Endothelial cell of hepatic sinusoid (primary cell): Measurements from ENCODE around the gene PDHA2.
"Not testable (repeated sequence)": the region's sequence is repeated elsewhere in the genome, so short reads cannot be mapped to it uniquely, and the experiment has no call there.

Source experiments
- in situ Hi-C: cut with HindIII; loops from 2 replicates; pipeline ENCODE4 v1.10.0; 2017; ENCODE audit warnings: low sequenced_read_pairs

Gene PDHA2

DNA sequence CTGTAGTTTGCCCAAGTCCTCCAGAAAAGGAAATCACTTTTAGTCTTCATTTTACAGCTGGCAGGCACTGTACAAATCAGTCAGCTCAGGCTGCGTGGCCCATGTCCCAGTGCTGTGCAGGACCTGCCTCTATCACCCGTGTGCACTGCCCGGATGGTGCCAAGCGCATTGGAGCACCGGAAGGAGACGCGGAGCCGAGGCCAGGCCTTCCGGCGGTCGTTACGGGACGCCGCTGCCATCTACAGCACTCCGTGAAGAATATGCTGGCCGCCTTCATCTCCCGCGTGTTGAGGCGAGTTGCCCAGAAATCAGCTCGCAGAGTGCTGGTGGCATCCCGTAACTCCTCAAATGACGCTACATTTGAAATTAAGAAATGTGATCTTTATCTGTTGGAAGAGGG is at the start of gene PDHA2:
Gene PDHA2 (plus strand): TSS at position 203 of the 400 bp plus-strand sequence. CDS start 58 bp downstream, at position 261.
- in situ Hi-C loops, result loop anchor here (10.0 kb wide), 1 partner anchor 55 kb away; no protein-coding TSS in a partner anchor

DNA sequence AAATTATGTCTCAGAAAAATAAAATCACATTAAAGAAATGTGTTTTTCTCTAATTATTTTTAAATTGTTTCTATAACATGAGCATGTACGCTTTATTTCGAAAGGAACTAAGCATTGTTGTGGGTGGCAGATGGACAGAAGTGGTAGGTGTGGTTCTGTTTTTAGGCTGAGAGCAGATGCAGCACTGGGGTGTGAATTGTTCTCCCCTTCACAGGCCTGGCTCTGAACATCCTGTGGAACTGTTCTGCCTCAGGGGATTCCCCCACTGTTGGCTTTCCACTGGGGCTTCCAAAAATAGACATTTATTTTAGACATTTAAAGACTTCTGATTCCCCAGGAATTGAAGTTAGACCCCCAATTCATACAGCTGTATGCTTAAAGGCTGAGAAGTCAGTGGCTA is 41.9 kb upstream of the PDHA2 start:
- in situ Hi-C loops, result no loop called here

DNA sequence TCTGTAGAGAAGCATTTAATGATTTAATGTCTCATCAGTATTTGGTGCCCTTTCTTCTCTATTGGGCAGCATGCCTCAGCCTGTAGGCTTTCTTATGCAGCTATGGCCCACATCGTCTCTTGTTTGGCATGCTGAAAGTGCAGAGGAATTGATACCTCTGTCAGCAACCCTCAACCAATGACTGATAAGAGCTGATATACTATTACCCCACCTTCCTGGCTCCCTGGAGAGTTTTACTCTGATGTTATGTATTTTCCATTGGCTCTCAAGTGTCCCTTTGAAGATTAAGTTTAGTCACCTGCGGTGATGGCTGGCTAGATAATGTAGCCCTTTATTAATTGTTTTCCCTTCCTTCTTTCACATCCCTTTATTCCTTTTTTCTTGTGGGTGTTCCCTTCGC is 41.2 kb upstream of the PDHA2 start:
- in situ Hi-C loops, result no loop called here

DNA sequence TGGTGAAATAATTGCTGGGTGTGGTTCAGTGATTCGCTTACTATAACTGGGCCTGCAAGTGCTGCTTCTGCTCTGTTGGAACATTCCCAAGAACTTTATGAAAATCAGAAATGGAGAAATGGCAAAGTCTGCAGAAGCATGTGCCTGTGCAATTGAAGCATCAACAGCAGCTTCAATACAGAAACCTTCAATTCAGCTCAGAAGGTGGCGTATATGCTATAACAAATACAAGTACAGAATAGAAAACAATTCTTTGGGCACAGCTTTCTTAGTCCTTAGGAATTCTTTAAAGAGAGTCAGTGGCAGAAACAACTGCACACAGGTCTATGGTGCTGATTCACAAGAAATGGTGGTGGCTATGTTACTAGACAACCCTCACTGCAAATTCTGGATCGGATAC is 18.0 kb upstream of the PDHA2 start:
- in situ Hi-C loops, result no loop called here

DNA sequence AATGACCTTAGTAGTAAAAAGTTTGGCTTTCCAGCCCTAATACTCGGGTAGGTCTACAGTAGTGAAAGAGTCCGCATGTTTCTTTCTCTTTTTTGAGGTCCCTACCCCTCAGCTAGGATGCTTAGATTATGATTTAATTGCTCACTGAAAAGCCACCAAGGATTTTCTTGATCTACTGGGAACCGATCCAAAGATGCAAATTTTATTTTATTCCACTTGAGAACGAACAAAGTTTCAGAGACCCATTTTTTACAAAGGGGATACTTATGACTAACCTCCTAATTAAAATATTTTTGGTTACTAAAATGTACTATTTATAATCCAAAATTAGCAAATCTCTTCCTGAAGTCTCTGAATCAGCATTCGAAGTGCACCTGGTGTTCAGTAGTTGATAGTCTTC is 14.3 kb upstream of the PDHA2 start:
- in situ Hi-C loops, result no loop called here

DNA sequence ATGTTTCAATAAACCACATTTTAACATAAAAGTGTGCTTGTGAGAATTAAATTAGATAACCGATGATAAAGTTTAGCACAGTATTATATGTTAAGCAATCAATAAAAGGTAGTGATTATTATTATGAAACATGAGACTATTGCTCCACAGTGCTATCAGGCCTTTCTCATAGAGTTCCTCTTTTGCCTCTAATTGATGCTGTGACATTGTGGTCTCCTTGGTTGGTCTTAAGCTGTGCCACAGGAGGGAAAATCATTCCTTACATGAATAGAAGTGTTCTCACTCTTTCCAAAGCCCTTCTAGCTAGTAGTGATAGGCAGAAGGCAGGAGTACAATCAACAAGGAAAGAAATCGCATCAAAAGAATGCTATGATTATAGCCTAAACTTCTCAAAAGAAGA is 9.2 kb upstream of the PDHA2 start:
- in situ Hi-C loops, result loop anchor here (10.0 kb wide), 1 partner anchor 64 kb away; no protein-coding TSS in a partner anchor

DNA sequence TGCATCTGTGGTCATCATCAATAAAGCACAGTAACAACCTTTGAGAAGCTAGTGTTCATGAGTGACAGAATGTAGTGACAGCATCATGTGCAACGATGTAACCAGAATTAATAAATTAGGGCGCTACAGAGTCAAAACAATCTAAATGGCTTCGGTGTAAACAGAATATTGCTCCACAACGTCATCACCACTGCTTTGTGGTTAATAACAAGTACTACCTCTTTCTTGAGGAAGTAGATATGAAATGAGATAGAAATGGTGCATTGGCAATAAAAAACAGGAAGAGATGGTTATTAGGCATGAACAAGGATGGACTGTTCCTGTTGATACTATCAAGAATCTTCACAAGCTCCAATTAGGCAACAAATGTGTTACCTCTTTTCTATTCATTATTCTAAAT is 8.7 kb upstream of the PDHA2 start:
- in situ Hi-C loops, result loop anchor here (10.0 kb wide), 1 partner anchor 64 kb away; no protein-coding TSS in a partner anchor

DNA sequence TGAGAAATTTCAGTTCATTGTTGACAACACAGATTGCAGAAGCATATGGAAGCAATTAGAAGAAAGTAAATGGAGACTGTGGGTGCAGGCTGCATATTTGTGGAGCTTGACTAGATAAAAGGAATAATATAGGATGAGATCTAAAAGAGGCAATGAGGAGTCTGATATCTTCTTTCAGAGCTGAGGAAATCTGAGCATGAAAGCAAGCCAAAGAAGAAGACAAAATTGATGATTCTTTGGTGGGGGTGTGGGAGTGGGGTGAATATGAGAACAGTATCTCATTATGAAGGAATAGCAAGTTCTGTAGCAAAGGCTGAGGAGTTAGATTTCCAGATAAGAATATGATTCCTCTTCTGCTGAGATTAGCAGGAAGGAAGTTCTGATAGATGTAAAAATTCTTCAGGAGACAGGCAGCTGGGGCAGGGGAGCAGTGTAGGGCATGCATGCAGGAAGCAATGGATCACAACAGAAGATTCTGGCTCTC is 6.1 kb upstream of the PDHA2 start:
- in situ Hi-C loops, result loop anchor here (10.0 kb wide), 1 partner anchor 61 kb away; no protein-coding TSS in a partner anchor

DNA sequence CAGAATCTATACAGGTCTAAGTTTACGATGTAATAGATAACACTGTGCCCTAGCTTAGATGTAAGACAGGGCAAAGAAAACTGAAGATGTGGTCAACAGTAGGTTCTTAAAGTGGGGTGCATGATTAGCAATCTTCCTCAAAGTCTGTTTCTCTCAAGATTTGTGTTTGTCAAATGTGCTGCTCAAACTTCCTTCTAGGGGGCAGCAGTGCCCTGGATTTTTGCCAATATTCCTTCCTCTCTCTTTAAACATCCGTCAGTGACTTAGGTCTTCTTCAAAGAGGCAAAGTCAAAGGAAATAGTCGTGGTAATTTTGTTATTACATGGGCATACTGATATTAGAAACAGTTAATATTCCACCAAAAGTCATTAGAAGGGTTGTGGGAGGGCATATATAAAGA is 4.2 kb upstream of the PDHA2 start:
- in situ Hi-C loops, result loop anchor here (10.0 kb wide), 1 partner anchor 59 kb away; no protein-coding TSS in a partner anchor

DNA sequence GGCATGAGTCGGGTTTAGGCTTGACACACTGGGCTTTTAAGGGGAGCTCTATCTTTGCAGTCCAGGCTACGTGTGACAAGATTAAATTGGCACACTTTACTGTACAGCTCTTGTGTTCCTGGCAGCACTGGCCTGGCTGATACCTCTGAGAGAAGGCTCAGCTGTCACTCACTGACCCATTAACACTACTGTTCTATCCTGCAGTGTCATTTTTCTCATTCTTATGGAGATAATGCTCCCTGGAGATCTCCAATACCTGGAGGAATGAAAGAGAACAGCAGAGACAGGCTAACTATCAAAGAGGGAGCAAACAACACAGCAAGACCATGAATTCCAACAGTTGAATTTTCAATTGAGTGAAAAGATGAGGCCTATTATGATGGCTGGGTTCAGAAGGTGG is 1.7 kb upstream of the PDHA2 start:
- in situ Hi-C loops, result loop anchor here (10.0 kb wide), 1 partner anchor 57 kb away; no protein-coding TSS in a partner anchor

DNA sequence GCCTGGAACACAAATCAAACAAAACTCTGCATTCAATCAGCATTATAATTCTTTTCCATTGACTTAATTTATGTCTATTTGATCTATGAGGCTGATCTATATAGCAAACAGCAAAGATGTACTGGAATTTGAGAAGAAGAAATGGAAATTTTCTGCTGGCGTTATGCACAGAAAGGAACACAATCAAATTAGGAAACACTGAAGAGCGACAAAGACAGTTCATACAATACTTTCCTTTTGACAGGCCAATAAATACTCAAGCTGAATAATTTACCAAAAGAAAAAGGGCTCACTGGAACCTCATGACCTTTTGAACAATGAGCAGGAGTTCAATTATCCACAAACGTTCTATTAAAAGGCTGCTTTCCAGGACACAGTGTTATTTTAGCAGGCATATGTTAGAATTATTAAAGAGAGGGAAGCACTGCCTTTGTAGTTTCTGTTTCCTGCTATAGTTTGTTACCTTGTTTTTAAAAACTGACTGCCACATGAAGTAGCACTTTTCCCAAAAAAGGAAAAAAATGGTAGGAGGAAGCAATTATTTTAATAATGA is 8.1 kb downstream of the PDHA2 start:
- in situ Hi-C loops, result no loop called here

DNA sequence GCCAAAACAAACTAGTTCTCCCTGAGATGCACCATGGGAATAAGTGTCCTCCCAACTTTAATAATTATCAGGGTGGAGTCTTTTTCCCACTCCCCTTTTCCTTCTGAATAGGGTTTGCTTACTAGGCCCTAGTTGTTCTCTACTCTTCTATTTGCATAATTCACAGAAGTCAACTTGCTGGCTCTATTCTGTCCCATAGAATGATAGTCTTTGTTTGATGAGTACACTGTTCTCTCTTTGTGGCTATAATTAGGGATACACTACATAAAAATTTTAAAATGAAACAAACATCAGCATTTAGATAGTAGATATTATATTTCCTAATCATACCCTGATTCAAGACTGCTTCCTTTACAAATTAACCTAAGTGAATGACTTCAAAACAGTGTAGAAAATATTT is 10.3 kb downstream of the PDHA2 start:
- in situ Hi-C loops, result no loop called here

DNA sequence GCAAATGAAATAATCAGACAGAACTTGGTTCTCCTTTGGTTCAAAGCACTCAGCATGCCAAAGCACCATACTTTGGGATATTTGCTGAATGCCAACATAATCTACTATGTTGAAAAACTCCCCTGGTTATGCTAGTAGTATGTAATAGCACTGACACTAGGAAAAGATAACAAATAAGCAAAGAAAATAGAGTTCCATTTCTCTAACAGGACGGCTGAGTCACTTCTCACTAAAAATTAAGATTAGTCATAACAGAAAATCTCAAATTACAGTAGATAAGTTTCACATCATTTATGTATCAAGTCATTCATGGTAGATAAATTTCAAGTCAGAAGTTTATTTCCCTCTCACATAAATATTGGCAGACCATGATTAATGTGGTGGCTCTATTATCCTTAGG is 17.9 kb downstream of the PDHA2 start:
- in situ Hi-C loops, result no loop called here

DNA sequence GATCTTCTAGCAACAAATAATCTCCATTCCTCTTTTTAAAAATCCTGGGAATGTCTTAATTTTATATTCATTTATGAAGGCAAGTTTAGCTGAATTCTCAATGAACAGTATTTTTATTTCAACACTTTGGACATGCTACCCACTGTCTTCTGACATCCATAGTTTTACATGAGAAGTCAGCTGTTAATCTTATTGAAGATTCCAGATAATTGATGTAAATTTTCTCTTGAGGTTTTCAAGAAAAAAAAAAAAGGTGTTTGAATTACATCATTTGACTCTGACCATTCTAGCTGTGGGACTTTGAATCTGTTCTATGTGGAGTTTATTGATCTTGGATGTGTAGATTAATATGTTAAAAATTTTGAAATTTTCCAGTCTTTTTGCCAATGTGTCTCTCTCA is 28.0 kb downstream of the PDHA2 start:
- in situ Hi-C loops, result no loop called here

DNA sequence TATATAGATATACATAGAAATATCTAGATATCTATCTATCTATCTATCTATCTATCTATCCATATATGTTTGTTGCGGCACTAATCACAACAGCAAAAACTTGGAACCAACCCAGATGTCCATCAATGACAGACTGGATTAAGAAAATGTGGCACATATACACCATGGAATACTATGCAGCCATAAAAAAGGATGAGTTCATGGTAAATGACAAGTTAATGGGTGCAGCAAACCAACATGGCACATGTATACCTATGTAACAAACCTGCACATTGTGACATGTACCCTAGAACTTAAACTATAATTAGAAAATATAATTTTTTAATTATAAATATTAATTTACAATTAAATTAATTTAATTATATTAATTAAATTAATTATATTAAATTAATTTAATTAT is 29.5 kb downstream of the PDHA2 start:
- in situ Hi-C loops, result not testable (repeated sequence)

DNA sequence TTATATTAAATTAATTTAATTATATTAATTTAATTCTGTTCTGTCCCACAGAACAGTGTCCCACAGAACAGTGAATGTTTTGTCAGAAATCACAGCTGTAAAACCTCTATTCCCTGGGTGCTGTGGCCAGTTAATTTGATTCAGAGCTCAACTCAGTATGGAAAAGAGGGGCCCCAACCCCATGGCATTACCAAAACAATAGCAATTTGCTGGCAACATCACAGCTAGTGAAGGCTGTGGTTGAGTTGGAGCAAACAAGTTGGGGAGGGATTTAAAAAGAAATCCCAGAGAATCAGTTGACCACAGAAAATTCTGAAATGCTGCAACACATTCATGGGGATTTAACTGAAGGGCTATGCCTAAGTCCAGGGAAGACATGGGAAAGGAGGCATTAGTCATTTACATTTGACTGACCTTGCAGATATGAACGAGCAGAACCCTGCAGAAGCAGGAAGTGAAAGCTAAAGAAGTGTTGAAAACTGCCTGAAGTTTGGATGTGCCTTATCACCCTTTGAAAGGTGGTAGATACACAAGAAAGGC is 30.1 kb downstream of the PDHA2 start:
- in situ Hi-C loops, result no loop called here

DNA sequence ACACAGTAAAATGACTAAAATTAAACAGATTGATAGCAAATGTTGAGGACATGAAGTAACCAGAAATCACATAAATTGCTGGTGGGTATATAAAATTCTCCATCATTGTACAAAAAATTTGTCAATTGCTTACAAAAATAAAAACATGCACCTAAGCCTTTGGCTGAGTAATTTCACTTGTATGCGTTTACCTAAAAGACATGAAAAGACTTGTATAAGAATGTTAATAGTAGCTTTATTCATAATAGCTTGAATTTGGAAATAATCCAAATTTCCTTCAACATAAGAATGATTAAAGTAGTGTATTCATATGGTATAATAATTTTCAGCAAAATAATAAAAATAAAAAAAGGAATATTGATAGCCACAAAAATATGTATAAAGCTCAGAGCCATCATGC is 37.7 kb downstream of the PDHA2 start:
- in situ Hi-C loops, result no loop called here

DNA sequence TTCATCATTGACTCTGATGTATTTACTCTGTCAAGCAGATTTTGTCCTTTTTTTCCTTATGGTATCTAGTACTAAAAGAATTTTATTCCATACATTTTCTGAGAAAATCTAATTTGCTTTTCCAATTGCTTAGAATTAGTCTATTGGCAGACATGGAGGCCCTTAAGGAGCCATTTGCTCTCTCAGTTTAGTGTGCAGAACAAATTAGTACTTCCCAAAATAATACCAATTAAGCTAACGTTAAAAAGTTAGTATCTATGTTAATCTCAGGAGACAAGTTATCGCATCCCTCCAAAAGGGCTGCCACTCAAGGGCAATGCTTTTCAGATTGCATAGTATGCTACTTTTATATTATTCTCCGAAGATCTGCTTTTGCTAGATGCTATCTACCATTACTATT is 47.7 kb downstream of the PDHA2 start:
- in situ Hi-C loops, result no loop called here

DNA sequence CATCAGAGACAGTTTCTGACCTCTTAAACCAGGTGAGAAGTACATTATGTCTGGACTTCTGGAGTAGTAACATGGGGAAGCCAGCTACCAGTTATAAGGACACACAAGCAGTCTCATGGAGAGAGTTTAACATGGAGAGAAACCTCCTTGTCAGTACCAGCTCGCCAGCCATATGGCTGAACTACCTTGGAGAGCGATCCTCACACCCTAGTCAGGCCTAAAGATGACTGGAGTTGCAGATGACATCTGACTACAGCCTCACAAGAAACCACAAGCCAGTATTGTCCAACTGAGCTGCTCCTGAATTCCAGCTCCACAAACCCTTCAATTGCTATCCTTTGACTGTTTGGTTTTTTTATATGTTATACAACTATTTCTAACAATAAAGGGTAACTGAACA is 49.8 kb downstream of the PDHA2 start:
- in situ Hi-C loops, result loop anchor here (10.0 kb wide), 1 partner anchor 55 kb away; no protein-coding TSS in a partner anchor
